HCT116 (cell line): ENCODE measurements around the gene NRP1. TPM values are rescaled to one million over a fixed set of nuclear protein-coding genes. Genes with fewer than 3 reads are reported as not detected.

ENCODE experiments used
- ATAC-seq: fragments of 200-7000 bp; cut with Tn5 transposase; 2 replicates; pipeline ENCODE4 v1.9.1; 2020; ENCODE audit warnings: mild to moderate bottlenecking, moderate library complexity
- BruUV-seq: library from RNA; stranded (reverse); fragments of 400-500 nt; replicated peaks from 2 replicates; lab custom pipeline; 2021; lab: Mats Ljungman, UMichigan
- CTCF ChIA-PET: fragments of 300-600 bp; sonication (Branson Sonifier 250); formaldehyde crosslinking; loops from one replicate; lab custom pipeline; 2021; ENCODE audit warnings: antibody characterized with exemption; lab: Charles Lee
- POLR2A ChIA-PET: fragments of 300-600, 350-600 bp; sonication (Branson Sonifier 250); formaldehyde crosslinking; loops from one replicate; lab custom pipeline; 2021; ENCODE audit warnings: antibody characterized with exemption; lab: Charles Lee
- RAD21 ChIA-PET, 2 experiments: fragments of 300-600 bp; sonication (Branson Sonifier 250); formaldehyde crosslinking; loops; one replicate each; lab custom pipeline; 2023; ENCODE audit warnings: low total read pairs in 2 of 2; ENCODE audit not compliant: uncharacterized antibody in 2 of 2, unreplicated experiment in 2 of 2, low non-redundant PET in 1 of 2; lab: Charles Lee
- DNase-seq: peaks from one replicate; pipeline ENCODE4 v3.0.0-alpha.2; 2010; ENCODE audit warnings: low read depth, low spot score
- H2AFZ ChIP-seq: fragments of 200-600 bp; shearing (Covaris generic), sonication (generic); 2 replicates; pipeline ENCODE4 v1.6.1; 2017; ENCODE audit warnings: low read depth, mixed run types, mixed read lengths, antibody characterized with exemption, low read length; ENCODE audit not compliant: poor library complexity, severe bottlenecking
- H3K27ac ChIP-seq: 2 replicates; pipeline ENCODE4 v1.5.1; 2012; ENCODE audit warnings: low read depth, low read length
- H3K27me3 ChIP-seq: fragments of 200-600 bp; sonication (generic); 2 replicates; pipeline ENCODE4 v1.6.1; 2016; ENCODE audit warnings: mixed run types, low read length, mixed read lengths; ENCODE audit not compliant: insufficient read depth
- H3K36me3 ChIP-seq, 2 experiments: fragments of 200-500 bp in 1 of 2; fragments of 200-600 bp in 1 of 2; sonication (Bioruptor generic) in 1 of 2; sonication (generic) in 1 of 2; 2 replicates each; pipeline versions ENCODE4 v1.5.1 to v1.6.1; 2014 to 2016; ENCODE audit warnings: low read length in 2 of 2, inconsistent platforms in 1 of 2, mixed read lengths in 1 of 2, mixed run types in 1 of 2; ENCODE audit not compliant: insufficient read depth in 2 of 2, control insufficient read depth in 1 of 2
- H3K4me1 ChIP-seq, 2 experiments: fragments of 200-600 bp in 1 of 2; sonication (generic) in 1 of 2; 2 replicates each; pipeline versions ENCODE4 v1.5.1 to v1.6.1; 2012 to 2017; ENCODE audit warnings: low read length in 2 of 2, inconsistent platforms in 1 of 2, mild to moderate bottlenecking in 1 of 2, mixed read lengths in 1 of 2, mixed run types in 1 of 2, moderate library complexity in 1 of 2; ENCODE audit not compliant: insufficient read depth in 2 of 2, control insufficient read depth in 1 of 2
- H3K4me2 ChIP-seq: fragments of 200-600 bp; sonication (generic); 2 replicates; pipeline ENCODE4 v1.6.1; 2017; ENCODE audit warnings: mixed run types, low read length, mixed read lengths
- H3K4me3 ChIP-seq, 2 experiments: fragments of 200-600 bp in 1 of 2; sonication (generic) in 1 of 2; replicated peaks in 1 of 2; 2 replicates each; pipeline ENCODE4 v1.5.1; 2011 to 2016; ENCODE audit warnings: low read length in 2 of 2, control low read depth in 1 of 2, low read depth in 1 of 2, mild to moderate bottlenecking in 1 of 2, mixed read lengths in 1 of 2, mixed run types in 1 of 2
- H3K79me2 ChIP-seq: fragments of 200-600 bp; sonication (generic); 2 replicates; pipeline ENCODE4 v1.6.1; 2017; ENCODE audit warnings: mild to moderate bottlenecking, mixed run types, low read length, moderate library complexity, mixed read lengths; ENCODE audit not compliant: insufficient read depth
- H3K9ac ChIP-seq: fragments of 200-600 bp; sonication (generic); 2 replicates; pipeline ENCODE4 v1.6.1; 2016; ENCODE audit warnings: low read length, mixed read lengths
- H3K9me2 ChIP-seq: fragments of 200-600 bp; sonication (generic), shearing (Covaris generic); 2 replicates; pipeline ENCODE4 v1.6.1; 2017; ENCODE audit warnings: mixed run types, mild to moderate bottlenecking, moderate library complexity; ENCODE audit not compliant: insufficient read depth
- H3K9me3 ChIP-seq, 2 experiments: fragments of 200-500 bp in 1 of 2; fragments of 200-600 bp in 1 of 2; sonication (Bioruptor generic) in 1 of 2; sonication (generic) in 1 of 2; 2 replicates each; pipeline ENCODE4 v1.6.1; 2014 to 2017; ENCODE audit warnings: low read length in 2 of 2, mixed read lengths in 2 of 2, inconsistent platforms in 1 of 2, low read depth in 1 of 2, mild to moderate bottlenecking in 1 of 2, mixed run types in 1 of 2, moderate library complexity in 1 of 2; ENCODE audit not compliant: control insufficient read depth in 1 of 2, insufficient read depth in 1 of 2
- H4K20me1 ChIP-seq: fragments of 200-600 bp; sonication (generic), shearing (Covaris generic); 2 replicates; pipeline ENCODE4 v1.6.1; 2017; ENCODE audit warnings: mixed run types, mild to moderate bottlenecking, moderate library complexity; ENCODE audit not compliant: insufficient read depth
- ATF3 ChIP-seq: IDR thresholded peaks from 2 replicates; pipeline ENCODE4 v1.6.1; 2012
- CEBPB ChIP-seq: IDR thresholded peaks from 2 replicates; pipeline ENCODE4 v1.6.1; 2012; ENCODE audit warnings: low read depth
- CTCF ChIP-seq, 3 experiments: fragments of 200-600 bp in 1 of 3; sonication (generic) in 1 of 3; IDR thresholded peaks in 2 of 3; conservative IDR thresholded peaks in 1 of 3; 2 replicates each; pipeline ENCODE4 v1.5.1; 2012 to 2017; ENCODE audit warnings: low read depth in 2 of 3, low read length in 2 of 3, antibody characterized with exemption in 1 of 3, borderline replicate concordance in 1 of 3, control low read depth in 1 of 3, mild to moderate bottlenecking in 1 of 3, mixed read lengths in 1 of 3, mixed run types in 1 of 3, moderate library complexity in 1 of 3; ENCODE audit not compliant: insufficient read depth in 1 of 3
- ELF1 ChIP-seq: IDR thresholded peaks from 2 replicates; pipeline ENCODE4 v1.6.1; 2012; ENCODE audit warnings: low read depth, borderline replicate concordance
- EZH2 ChIP-seq: fragments of 200-600 bp; sonication (generic); IDR thresholded peaks from 2 replicates; pipeline ENCODE4 v1.6.1; 2017; ENCODE audit warnings: antibody characterized with exemption, mixed run types
- REST ChIP-seq: IDR thresholded peaks from 2 replicates; pipeline ENCODE4 v1.6.1; 2012; ENCODE audit warnings: low read depth
- TCF7L2 ChIP-seq: IDR thresholded peaks from 2 replicates; pipeline ENCODE4 v1.7.0; 2011; ENCODE audit warnings: borderline replicate concordance, inconsistent platforms; ENCODE audit not compliant: insufficient read depth, insufficient read length; ENCODE audit errors: extremely low read depth
- intact Hi-C: fragments of 100-400 bp; cut with micrococcal nuclease; formaldehyde crosslinking; loops from 2 replicates; pipeline ENCODE4 v1.10.0; 2022
- total RNA-seq: library from RNA; stranded (reverse); gene quantifications from one replicate; pipeline ENCODE4 v1.2.1, GENCODE V29; 2021; ENCODE audit not compliant: unreplicated experiment
- TF ChIP-seq, protein P1 (sequence below): IDR thresholded peaks from 2 replicates; pipeline ENCODE4 v1.6.1; 2012

Gene NRP1
- total RNA-seq, 1 experiment from 2014 or later: 3.8 TPM

GRCh38 chr10:33152146-33152545 is 182.3 kb downstream of the NRP1 start:
- H3K4me2 ChIP-seq: no peak overlapping the region
- H3K27ac ChIP-seq: no peak overlapping the region
- H3K9me3 ChIP-seq: no peaks in the 10 kb centered on the region
- intact Hi-C loops: no loop called here
- H3K79me2 ChIP-seq: no peaks in the 10 kb centered on the region
- POLR2A ChIA-PET: no interaction called here
- no peaks in the 10 kb centered on the region for H3K27me3 ChIP-seq
- H3K9me2 ChIP-seq: no peaks in the 10 kb centered on the region
- H3K9ac ChIP-seq: no peak overlapping the region
- DNase-seq: no peak
- TF ChIP-seq CEBPB (no peak), ELF1 (no peak), REST (no peak), EZH2 (no peak), CTCF (IDR thresholded peaks at IDR 0.05 in 2 of 3, conservative IDR thresholded peaks at IDR 0.05 in 1 of 3; ENCODE audit: borderline replicate concordance in 1 of 3, insufficient read depth in 1 of 3, low read depth in 2 of 3, low read length in 2 of 3) (no peak), TCF7L2 (no peak), ATF3 (no peak)
- TF ChIP-seq, protein P1, sequence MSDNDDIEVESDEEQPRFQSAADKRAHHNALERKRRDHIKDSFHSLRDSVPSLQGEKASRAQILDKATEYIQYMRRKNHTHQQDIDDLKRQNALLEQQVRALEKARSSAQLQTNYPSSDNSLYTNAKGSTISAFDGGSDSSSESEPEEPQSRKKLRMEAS: no peak
- H3K4me3 ChIP-seq: no peak overlapping the region
- no peaks in the 10 kb centered on the region for H3K36me3 ChIP-seq
- H2AFZ ChIP-seq: no peak overlapping the region
- peaks cover 7 to 20% of the 10 kb centered on the region in 2 experiments; a peak in 3 of 4 replicates for H3K4me1 ChIP-seq
- ATAC-seq: no peak
- CTCF ChIA-PET: no interaction called here
- H4K20me1 ChIP-seq: no peaks in the 10 kb centered on the region
- BruUV-seq: no TSS peak
- RAD21 ChIA-PET: no interaction called here
